ENCODE data around the gene MAN2A2. TPM values are rescaled to one million over a fixed set of nuclear protein-coding genes. Genes with fewer than 3 reads are reported as not detected.

Gene MAN2A2
- 65.2 and 70.0 TPM in 2 replicates for total RNA-seq
- long read RNA-seq, transcript MAN2A2-212 (4 exons, 623 nt), result major isoform, 15 of 49 reads
- long read RNA-seq, partial matches to known transcripts, result 22 of 49 reads
- long read RNA-seq, other reads (novel, unspliced or antisense), result 12 of 49 reads

- Mint-ChIP-seq H3K27me3 (ENCODE audit: unreplicated experiment) (no peaks in the 10 kb centered on the region), H3K9me3 (ENCODE audit: unreplicated experiment) (no peaks in the 10 kb centered on the region), H3K36me3 (ENCODE audit: unreplicated experiment) (peaks cover 13% of the 10 kb centered on the region), H3K27ac (ENCODE audit: unreplicated experiment) (peak within 1 kb of the TSS; percentile 90), H3K4me3 (ENCODE audit: unreplicated experiment) (peak within 1 kb of the TSS; percentile 80), H3K4me1 (ENCODE audit: unreplicated experiment) (peaks cover 18% of the 10 kb centered on the region)
- no peak for DNase-seq (ENCODE audit: extremely low spot score, unreplicated experiment)
- no peak for TF ChIP-seq CTCF (IDR thresholded peaks at IDR 0.05)
These were observed at the start of gene MAN2A2 for GRCh38 chr15:90902840-90903732. TSS of gene MAN2A2 (plus strand) at chr15:90903302. CDS start at chr15:90904208, 906 bp downstream.

- no peak for DNase-seq (ENCODE audit: extremely low spot score, unreplicated experiment)
- no peaks in the 10 kb centered on the region for H3K4me1 Mint-ChIP-seq (ENCODE audit: unreplicated experiment)
- no peaks in the 10 kb centered on the region for H3K36me3 Mint-ChIP-seq (ENCODE audit: unreplicated experiment)
- H3K9me3 Mint-ChIP-seq (ENCODE audit: unreplicated experiment), result no peaks in the 10 kb centered on the region
- no peak overlapping the region for H3K4me3 Mint-ChIP-seq (ENCODE audit: unreplicated experiment)
- no peak overlapping the region for H3K27ac Mint-ChIP-seq (ENCODE audit: unreplicated experiment)
- no peak for TF ChIP-seq CTCF (IDR thresholded peaks at IDR 0.05)
- H3K27me3 Mint-ChIP-seq (ENCODE audit: unreplicated experiment), result no peaks in the 10 kb centered on the region
These were observed 48.0 kb upstream of the MAN2A2 start for GRCh38 chr15:90855139-90855538.

- TF ChIP-seq CTCF (IDR thresholded peaks at IDR 0.05), result no peak
- H3K4me1 Mint-ChIP-seq (ENCODE audit: unreplicated experiment), result no peaks in the 10 kb centered on the region
- no peaks in the 10 kb centered on the region for H3K9me3 Mint-ChIP-seq (ENCODE audit: unreplicated experiment)
- no peaks in the 10 kb centered on the region for H3K36me3 Mint-ChIP-seq (ENCODE audit: unreplicated experiment)
- no peaks in the 10 kb centered on the region for H3K27me3 Mint-ChIP-seq (ENCODE audit: unreplicated experiment)
- no peak overlapping the region for H3K4me3 Mint-ChIP-seq (ENCODE audit: unreplicated experiment)
- H3K27ac Mint-ChIP-seq (ENCODE audit: unreplicated experiment), result no peak overlapping the region
- DNase-seq (ENCODE audit: extremely low spot score, unreplicated experiment), result no peak
These were observed 45.8 kb upstream of the MAN2A2 start for GRCh38 chr15:90857337-90857736.

GRCh38 chr15:90857883-90858443 lies 45.1 kb upstream of the MAN2A2 start:
- H3K4me1 Mint-ChIP-seq (ENCODE audit: unreplicated experiment), result peaks cover under 1% of the 10 kb centered on the region
- no peak overlapping the region for H3K4me3 Mint-ChIP-seq (ENCODE audit: unreplicated experiment)

More at GRCh38 chr15:90857883-90858443, 45.1 kb upstream of the MAN2A2 start:
- no peaks in the 10 kb centered on the region for H3K9me3 Mint-ChIP-seq (ENCODE audit: unreplicated experiment)
- TF ChIP-seq CTCF (IDR thresholded peaks at IDR 0.05), result no peak
- H3K27ac Mint-ChIP-seq (ENCODE audit: unreplicated experiment), result no peak overlapping the region
- H3K27me3 Mint-ChIP-seq (ENCODE audit: unreplicated experiment), result no peaks in the 10 kb centered on the region
- no peaks in the 10 kb centered on the region for H3K36me3 Mint-ChIP-seq (ENCODE audit: unreplicated experiment)
- no peak for DNase-seq (ENCODE audit: extremely low spot score, unreplicated experiment)

Measured in osteocyte (in vitro differentiated cells).